TTC549 (cell line): ENCODE results near the gene RFX1.

Experiments used
- FAIRE-seq: peaks from 2 replicates; lab custom pipeline; 2012; peaks lifted over from hg19 to GRCh38; lab: Jason Lieb, UNC

RFX1 gene

DNA sequence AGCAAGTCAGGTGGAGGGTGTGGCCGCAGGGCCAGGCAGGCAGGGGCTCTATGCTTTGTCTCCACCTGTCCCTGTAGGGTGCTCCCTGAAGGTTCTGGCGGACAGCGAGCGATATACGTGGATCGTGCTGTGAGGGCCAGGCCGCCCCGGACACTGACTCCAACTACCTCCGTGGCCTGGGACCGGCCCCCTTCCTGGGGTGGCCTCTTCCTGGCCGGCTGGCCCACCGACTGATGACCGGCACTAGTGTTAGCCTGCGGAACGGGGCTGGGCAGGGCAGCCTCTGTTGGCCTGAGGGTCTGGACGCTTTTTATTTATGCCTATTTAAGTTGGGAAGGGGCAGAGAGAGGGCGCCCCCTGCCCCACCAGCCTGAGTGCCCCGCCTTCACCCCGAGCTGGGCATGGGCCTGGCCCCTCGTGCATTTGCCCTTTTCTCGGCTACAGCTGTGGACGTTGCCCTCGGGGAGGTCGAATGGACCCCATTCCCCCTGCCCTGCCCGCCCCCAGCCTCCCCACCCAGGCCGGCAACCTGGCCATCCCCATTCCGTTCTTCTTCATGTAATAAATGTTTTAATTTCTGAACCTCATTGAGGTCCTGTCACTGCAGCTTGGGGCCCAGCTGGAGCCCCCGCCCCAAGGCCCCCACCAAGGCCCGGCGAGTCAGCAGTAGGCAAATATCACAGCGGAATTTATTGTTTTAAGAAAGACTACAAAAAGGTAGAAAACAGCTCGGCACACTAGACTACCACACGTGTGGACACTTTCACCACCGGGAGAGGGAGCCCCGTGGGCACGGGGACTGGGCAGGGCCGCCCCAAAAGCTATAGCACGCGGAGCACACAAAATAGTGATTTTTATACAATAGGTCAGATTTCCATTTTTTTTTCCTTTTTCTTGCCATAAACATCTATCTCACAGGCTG lies 45.0 kb downstream of the RFX1 start:
- FAIRE-seq, result no peak

DNA sequence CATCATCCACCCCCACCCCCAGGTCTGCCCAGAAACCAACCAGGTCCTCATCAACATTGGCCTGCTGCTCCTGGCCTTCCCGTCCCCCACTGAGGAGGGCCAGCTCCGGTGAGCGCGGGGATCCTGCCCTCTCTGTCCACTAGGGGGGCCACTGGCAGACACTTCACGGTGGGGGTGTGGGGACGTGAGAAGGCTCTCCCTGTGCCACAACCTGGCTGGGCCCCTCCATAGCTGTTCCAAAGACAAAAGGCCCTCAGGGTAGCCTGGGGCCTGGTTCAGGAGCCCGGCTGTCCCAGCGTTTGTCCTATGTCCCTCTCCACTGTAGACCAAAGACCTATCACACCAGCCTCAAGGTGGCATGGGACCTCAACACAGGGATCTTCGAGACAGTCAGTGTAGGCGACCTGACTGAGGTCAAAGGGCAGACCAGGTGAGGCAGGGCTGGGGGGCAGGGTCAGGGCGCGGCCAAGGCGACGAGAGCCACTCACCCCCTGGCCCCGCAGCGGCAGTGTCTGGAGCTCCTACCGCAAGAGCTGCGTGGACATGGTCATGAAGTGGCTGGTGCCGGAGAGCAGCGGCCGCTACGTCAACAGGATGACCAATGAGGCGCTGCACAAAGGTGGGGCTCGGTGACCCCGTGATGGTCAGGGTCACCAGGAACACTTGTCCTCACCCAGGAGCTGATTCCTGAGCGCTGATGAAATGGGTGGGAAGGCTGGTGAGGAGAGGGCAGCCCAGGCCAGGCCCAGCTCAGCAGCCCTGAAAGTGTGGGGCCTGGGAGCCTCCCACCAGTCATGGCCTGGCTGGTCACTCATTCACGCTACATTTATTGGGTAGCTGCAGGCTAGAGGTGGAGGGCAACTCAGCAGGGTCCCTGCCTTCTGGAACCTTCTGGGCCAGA lies 45.9 kb downstream of the RFX1 start:
- no peak for FAIRE-seq

DNA sequence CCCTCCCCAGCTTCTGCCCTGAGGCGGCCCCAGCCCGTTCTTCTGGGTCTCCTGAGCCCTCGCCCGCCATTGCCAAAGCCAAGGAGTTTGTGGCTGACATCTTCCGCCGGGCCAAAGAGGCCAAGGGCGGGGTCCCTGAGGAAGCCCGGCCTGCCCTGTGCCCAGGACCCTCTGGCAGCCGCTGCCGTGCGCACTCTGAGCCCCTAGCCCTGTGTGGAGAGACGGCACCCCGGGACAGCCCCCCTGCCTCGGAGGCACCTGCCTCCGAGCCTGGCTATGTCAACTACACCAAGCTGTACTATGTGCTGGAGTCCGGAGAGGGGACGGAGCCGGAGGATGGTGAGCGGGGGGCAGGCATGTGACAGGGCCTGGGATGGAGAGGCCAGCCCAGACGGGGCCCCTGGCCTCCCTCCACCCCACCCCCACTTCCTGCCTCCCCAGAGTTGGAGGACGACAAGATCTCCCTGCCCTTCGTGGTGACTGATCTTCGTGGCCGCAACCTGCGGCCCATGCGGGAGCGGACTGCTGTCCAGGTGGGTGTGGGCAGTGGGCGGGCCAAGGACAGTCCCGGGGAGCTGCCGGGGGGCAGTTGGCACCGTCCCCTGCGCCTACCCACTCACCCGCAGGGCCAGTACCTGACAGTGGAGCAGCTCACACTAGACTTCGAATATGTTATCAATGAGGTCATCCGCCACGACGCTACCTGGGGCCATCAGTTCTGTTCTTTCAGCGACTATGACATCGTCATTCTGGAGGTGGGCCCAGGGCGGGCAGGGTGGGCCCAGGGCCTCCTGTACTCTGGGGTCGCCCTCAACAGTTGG lies 46.8 kb downstream of the RFX1 start:
- FAIRE-seq, result no peak

DNA sequence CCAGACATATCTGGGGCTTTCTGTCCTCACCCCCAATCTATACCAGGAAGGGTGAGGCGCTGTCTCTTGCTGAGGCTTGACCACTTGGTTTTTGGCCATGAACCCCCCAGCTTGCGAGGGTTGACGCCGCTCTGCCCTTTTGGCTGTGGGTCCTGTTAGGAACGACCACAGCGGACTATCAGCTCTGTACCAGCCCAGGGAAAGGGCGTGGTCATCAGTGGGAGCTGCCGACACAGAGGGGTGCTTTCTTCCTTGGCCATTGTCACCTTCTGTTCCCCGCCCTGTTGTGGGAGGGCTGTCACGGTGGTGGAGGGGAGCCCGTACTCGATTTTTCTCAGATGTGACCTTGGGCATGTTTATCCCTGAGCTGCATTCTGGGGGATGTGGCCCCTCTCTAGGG lies 48.1 kb downstream of the RFX1 start:
- no peak for FAIRE-seq

DNA sequence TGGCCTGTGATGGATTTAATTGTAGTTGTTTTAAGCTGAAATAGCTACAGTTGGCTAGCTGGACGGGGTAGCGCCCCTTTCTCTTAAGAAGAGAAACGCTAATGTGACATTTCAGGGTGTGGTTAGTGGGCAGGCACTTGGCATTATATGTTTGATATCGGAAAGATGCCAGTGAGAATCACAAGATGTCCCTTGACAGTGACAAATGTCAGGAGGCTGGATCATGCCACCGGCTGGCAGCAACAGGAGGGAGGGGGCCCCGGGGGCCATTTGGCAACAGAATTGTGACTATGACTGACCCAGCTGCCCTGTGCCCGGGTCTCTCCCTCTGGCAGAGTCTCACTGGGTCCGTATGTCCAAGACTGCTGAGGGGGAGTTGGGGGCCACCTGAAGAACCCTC lies 49.1 kb downstream of the RFX1 start:
- FAIRE-seq, result no peak

DNA sequence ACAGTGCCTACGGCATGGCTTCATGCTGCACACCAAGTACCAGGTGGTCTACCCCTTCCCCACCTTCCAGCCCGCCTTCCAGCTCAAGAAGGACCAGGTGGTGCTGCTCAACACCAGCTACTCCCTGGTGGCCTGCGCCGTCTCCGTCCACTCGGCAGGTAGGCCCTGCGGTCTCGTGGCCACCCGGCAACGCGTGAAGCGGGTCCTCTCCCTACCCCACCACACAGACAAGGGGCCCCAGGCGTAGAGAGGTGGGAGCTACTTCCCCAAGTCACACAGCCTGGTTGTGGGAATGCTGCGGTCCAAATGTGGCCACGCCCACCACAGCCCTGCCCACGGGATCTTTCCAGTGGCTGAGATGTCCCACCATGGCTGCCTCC lies 49.8 kb downstream of the RFX1 start:
- FAIRE-seq, result no peak

DNA sequence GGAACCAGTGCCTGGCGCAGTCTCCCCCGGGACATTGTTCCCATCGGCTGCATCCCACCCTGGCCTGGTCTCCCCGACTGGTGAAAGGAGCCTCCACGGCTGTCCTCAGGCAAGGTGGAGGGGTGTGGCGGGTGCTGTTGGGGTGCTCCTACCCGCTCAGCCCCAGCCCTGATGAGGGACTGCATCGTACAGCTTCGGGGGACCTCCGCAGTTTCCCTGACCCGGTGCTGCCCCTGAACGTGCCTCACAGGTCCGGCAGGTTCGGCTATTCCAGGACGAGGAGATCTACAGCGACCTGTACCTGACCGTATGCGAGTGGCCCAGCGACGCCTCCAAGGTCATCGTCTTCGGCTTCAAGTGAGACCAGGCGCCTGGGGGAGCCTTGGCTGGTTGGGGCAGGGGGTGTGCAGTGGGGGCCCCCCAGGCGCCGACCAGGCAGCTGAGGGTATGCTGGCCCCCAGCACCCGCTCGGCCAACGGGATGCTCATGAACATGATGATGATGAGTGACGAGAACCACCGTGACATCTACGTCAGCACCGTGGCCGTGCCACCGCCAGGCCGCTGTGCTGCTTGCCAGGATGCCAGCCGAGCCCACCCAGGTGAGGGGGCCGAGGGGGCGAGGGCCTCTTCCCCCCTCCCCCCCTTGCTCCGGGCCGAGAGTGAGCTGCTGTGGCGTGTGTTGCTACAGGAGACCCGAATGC lies 50.3 kb downstream of the RFX1 start:
- no peak for FAIRE-seq

DNA sequence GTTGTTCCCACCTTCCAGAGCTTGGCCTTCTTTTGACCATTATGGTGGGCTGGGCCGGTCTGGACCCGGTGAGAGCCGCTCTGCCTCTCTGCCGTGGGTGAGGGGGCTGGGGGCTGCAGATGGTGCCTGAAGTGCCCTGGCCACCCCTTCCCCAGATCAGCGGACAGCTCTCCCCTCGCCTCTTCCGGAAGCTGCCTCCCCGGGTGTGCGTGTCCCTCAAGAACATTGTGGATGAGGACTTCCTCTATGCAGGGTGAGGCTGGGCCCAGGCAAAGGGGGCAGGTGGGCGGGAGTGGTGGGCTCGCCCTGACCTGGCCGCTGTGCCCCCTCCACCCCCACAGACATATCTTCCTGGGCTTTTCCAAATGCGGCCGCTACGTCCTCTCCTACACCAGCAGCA lies 51.9 kb downstream of the RFX1 start:
- no peak for FAIRE-seq

DNA sequence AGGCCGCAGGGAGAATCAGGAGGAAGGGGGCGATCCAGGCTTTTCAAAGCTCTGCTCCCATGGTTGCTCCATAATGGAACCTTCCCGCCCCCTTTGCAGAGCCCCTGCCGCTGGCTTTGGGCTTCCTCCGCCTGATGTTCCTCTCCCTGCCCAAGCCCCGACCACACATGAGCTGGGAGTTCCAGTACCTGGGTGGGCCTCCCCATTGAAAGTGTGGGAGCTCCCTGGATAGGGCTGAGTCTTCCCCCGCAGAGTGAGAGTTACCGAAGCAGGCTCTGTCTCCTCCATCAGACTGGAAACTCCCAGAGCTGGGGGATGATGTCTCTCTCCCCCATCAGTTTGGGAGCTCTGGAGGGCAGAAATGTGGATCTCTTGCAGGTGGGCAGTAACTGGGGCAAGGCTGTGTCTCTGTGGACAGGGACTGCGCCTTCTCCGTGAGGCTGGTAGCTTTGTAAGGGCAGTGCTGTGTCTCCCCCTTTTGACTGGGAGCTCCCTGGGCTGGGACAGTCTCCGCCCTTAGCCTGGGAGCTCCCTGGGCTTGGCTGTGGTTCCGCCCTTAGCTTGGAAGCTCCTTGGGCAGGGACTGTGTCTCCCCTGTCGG lies 53.1 kb downstream of the RFX1 start:
- FAIRE-seq, result no peak

DNA sequence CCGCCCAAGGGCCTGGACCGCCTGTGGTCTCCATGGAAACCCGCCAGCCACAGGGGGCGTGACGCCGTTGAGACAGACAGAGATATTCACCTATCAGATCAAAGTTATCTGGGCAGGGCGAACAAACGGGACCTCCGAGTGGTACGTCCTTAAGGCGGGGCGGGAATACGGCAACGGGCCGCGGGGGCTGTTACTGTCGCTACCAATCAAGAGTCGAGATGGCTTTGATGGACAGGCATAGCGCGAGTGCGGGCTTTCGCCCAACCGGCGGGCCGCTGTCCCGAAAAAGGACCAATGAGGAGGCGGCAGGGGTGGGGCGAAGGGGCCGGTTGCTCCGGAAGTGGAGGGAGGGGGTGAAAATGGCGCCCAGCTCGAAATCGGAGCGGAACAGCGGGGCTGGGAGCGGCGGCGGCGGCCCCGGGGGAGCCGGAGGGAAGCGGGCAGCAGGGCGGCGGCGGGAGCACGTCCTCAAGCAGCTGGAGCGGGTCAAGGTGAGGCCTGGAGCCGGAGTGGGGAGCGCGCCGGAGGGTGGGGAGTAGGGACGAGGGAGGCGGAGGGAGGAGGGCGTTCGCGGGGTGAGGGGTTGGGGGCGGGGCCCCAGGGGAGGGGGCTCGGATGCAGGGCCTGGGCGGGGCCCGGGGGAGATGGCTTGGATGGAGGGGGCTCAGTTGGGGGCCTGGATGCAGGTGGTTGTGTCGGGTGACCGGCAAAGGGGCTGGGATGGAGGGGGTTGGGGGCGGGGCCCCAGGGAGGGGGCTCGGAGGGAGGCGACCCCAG lies 53.8 kb downstream of the RFX1 start, which contains the start of gene DCAF15:
TSS of gene DCAF15 (plus strand) at position 356 of the 777 bp plus-strand sequence. CDS start at position 360, 4 bp downstream.
- FAIRE-seq, result peak; percentile 94

DNA sequence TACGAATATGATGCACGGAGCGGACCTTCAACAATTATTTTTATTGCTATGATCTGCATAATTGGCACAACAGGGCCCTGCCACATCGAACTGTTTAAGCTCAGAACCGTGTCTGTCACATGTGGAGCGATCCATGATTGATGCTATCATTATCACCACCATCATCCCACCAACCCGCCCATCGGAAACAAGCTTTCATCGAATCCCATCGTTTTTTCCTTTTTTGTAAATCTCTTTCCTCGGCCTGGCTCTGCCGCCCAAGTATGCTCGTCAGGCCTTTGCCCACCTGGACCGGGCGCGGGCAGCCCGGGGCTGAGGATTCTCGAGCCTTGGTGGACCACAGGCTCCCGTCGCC lies 54.3 kb downstream of the RFX1 start:
- no peak for FAIRE-seq

DNA sequence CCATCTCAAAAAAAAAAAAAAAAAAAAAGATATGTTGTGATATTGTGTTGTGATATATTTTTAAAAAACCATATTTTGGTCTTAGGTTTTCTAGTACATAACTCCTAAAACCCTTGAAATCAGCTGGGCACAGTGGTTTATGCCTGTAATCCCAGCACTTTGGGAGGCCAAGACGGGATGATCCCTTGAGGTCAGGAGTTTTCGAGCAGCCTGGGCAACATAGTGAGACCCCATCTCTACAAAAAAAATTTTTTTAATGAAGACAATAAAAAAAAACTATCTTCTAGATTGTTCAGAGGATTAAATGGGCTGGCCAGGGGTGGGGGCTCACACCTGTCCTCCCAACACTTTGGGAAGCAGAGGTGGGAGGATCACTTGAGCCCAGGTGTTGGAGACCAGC lies 55.1 kb downstream of the RFX1 start:
- FAIRE-seq, result no peak

DNA sequence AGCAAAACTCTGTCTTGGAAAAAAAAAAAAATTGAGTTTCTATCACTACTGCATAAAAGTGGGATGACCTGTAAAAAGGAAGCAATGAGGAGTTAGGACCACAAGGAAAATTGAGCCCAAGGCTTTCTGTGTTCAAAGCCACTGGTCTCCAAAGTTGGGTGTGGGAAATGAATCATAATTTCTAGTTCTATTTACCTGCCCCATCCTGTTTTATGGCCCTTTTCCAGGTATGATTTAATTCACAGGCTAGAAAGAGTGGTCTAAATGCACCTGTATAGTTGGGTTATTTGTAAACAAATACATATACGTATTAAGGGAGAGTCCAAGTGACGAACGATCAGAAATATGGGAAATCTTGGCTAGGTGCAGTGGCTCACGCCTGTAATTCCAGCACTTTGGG lies 59.7 kb downstream of the RFX1 start:
- FAIRE-seq, result no peak

DNA sequence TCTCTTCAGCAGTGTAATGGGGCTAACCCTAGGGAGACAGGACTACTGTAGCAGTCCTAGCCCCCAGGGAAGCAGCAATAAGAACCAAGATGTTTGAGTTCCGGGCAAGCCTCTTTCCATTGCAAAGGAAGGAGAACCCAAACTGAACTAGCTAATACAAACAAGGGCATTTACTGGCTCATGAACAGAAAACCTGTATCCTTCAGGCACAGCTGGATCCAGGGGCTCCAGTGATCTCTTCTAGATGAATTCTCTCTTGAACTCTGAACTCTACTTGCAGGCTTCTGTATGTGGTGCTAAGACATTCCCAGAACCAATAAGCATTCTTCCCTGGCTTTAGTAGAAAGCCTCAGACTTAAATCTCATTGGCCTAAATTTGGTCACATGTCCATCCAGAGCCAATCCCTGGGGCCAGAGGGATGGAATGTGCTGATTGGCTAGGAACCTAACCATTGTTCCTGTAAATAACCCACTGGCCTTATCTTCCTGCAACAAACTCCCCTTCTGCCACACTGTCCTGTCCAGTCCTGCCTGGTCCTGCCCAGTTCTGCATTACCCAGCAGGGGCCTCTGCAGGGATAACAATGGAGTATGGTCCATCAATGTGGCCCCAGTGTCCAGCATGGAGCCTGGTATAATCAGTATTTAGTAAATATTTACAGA lies 64.0 kb downstream of the RFX1 start:
- FAIRE-seq, result no peak

DNA sequence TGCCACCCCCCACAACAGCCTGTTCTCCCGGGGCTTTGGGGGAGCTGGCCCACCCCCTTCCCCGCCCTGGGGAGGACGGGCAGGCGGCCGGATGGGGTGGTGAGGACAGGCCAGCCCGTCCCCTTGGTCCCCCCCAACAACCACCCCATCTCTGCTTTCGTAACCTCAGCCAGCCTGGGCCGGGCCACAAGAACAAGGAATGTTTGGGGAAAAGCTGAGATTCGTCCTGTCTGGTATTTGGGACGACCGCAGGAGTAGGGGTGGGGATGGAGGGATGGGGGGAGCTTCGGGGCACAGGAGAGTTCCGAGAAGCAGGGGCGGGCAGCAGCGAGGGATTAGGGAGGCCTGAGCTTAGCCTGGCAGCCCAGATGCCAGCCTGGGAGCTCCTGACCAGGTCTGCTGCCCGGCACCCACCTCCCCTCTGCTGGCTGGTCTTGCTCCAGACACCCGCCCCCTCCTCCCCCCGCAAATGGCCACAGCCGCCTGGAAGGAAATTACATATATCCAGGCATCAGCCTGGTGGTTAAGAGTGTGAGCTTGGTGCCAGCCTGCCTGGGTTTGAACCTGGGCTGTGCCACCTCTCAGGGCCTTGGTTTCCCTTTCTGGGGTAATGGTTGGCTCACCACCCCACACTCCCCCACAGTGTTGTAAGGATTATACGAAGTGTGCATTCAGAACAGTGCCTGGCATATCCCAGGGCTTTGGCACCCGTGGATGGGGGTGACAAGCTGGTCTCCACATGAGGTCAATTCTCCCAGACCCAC lies 67.6 kb downstream of the RFX1 start, which contains the start of gene PODNL1:
TSS of gene PODNL1 (minus strand) at position 117 of the 764 bp plus-strand sequence. CDS start 236 bp downstream, outside the sequence.
- FAIRE-seq, result no peak

DNA sequence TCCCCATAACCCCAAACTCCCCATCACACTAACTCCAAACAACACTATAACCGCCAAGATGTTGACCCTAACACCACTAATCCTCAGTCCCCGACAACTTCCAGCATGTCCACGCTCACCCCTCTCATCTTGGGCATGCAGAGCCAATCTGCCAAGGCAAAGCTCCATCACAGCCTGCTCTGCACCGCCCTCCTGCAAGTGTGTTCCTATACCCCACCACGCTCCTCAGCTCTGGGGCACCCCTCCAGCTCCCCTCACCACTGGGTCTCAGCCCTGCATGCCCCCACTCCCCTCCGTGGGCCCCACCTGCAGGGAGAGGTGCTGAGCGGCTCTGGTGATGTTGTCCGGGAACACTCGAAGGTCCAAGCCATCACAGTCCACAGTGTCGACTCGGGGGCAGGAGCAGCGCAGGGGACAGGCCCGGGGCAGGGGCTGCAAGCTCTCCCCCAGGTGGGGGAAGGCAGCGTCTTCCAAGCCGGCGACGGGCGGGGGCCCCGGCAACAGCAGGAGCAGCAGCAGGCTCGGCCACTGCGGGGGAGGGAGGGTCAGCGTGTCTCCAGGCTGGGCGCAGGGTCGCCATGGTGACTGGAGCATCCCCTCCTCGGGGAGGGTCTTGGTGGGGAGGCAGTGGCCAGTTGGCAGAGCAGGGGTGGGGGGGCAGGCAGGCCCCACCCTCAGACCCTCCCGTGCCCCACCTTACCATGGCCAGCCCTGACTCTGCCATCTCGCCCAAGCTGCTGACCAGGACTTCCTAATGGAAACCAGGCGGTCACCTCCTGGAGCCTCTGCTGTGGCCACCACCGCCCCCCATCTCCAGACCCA lies 68.4 kb downstream of the RFX1 start:
- FAIRE-seq, result no peak

DNA sequence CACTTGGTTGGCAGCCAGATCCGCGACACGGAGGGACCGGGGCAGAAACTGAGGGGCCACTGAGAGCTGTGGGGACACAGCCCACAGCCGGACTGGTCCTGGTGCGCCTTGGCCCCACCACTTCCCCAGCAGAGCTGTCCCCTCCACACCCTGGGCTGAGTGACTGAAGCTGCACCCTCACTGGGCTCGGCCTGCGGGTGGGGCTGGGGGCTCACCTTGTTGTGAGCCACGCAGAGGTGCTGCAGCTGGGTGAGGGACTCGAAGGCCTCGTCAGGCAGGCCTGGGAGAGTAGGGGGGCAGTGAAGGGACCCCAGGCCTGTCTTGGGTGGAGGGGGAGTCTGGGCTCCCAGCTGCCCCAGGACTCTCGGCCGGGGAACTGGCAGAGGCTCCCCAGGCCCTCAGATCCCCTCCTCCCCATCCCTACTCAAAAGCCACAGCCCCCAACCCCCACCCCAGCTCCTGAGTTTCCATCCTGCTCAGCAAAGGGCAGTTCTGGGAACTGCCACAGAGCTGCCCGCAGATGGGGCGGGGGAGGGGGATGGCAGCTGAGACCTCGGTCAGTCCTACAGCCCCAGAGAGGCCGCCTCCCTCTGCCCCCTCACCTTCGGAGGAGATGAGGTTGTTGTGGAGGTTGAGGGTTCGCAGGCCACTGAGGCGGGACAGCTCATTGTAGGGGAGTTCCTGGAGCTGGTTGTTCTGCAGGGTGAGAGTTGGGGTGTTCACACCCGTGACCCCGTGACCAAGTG lies 70.2 kb downstream of the RFX1 start:
- FAIRE-seq, result no peak

DNA sequence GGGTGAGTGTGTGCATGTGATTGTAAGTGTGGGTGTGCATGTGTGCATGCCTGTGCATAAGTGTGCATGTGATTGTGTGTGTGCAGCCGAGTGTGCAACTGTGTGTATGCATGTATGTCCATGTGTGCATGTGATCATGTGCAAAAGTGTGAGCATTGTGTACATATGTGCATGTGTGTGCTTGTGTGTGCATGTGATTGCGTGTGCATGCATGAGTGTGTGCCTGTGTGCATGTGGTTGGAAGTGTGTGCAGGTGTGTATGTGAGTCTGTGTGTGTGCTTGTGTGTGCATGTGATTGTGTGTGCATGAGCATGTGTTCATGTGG lies 71.4 kb downstream of the RFX1 start:
- no peak for FAIRE-seq
